ENCODE measurements around the gene CD6. TPM values are rescaled to one million over a fixed set of nuclear protein-coding genes. Genes with fewer than 3 reads are reported as not detected.

Gene CD6
- total and polyA plus RNA-seq, 2 of the 8 experiments (the other 6 are each of a cell fraction or from before 2014, with no cell fraction given), result 0.03 TPM; not detected in 1

DNA sequence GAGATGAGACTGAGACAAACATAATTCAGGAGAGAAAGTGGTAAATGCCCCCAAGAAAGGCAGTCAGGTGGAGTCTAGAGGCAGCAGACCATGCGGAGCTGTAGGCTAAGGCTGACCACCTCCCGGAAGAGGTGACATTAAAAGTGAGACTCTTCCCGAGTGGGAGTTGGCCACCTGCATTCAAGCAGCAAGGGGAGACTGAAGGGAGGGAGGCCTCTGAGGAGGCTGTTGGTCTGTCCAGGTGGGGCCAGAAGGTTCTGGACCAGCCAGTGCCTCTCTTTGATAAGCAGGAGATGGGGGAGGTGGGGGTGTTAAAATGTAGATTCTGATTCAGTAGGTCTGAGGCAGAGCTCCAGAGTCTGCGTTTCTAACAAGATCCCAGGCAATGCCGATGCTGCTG lies 37.5 kb downstream of the CD6 start:
- no peak overlapping the region for H3K18ac ChIP-seq (ENCODE audit: extremely low read depth, low read length)
- no peak for TF ChIP-seq CHD2 (IDR thresholded peaks at IDR 0.05; ENCODE audit: low read length)
- TF ChIP-seq, protein P1, sequence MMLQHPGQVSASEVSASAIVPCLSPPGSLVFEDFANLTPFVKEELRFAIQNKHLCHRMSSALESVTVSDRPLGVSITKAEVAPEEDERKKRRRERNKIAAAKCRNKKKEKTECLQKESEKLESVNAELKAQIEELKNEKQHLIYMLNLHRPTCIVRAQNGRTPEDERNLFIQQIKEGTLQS (IDR thresholded peaks at IDR 0.05; ENCODE audit: insufficient read depth, low read depth, low read length), result no peak
- TF ChIP-seq, protein P2, sequence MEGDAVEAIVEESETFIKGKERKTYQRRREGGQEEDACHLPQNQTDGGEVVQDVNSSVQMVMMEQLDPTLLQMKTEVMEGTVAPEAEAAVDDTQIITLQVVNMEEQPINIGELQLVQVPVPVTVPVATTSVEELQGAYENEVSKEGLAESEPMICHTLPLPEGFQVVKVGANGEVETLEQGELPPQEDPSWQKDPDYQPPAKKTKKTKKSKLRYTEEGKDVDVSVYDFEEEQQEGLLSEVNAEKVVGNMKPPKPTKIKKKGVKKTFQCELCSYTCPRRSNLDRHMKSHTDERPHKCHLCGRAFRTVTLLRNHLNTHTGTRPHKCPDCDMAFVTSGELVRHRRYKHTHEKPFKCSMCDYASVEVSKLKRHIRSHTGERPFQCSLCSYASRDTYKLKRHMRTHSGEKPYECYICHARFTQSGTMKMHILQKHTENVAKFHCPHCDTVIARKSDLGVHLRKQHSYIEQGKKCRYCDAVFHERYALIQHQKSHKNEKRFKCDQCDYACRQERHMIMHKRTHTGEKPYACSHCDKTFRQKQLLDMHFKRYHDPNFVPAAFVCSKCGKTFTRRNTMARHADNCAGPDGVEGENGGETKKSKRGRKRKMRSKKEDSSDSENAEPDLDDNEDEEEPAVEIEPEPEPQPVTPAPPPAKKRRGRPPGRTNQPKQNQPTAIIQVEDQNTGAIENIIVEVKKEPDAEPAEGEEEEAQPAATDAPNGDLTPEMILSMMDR (IDR thresholded peaks at IDR 0.05; ENCODE audit: control extremely low read depth in 1 of 3, insufficient read depth in 1 of 3, low read depth in 1 of 3, low read length in 3 of 3), result no peak
- no peak for TF ChIP-seq RNF2 (IDR thresholded peaks at IDR 0.05; ENCODE audit: borderline replicate concordance, low read depth, low read length, missing control alignments, poor library complexity, severe bottlenecking)
- no peak for TF ChIP-seq CEBPB (IDR thresholded peaks at IDR 0.05; ENCODE audit: low read depth, low read length)
- no peak for TF ChIP-seq TCF12 (IDR thresholded peaks at IDR 0.05; ENCODE audit: low read depth, low read length)
- no peak for TF ChIP-seq CBX8 (IDR thresholded peaks at IDR 0.05; ENCODE audit: borderline replicate concordance, low read depth, low read length)
- no peak for TF ChIP-seq EZH2 (IDR thresholded peaks at IDR 0.05; ENCODE audit: low read depth, low read length, severe bottlenecking)
- TF ChIP-seq TBP (IDR thresholded peaks at IDR 0.05; ENCODE audit: low read depth, low read length), result no peak
- no peak for TF ChIP-seq SIN3A (conservative IDR thresholded peaks at IDR 0.05 in 1 of 2, IDR thresholded peaks at IDR 0.05 in 1 of 2; ENCODE audit: low read depth in 1 of 2, low read length in 2 of 2)

More for the DNA sequence above, 37.5 kb downstream of the CD6 start:
- Histone ChIP-seq H3K23ac (ENCODE audit: insufficient read length) (no peak overlapping the region), H3K9me3 (ENCODE audit: insufficient read depth in 2 of 2, low read depth in 1 of 2, low read length in 1 of 2) (no peaks in the 10 kb centered on the region), H3K36me3 (ENCODE audit: control insufficient read depth in 2 of 4, insufficient read depth in 4 of 4, low read length in 3 of 4) (no peaks in the 10 kb centered on the region), H3K79me2 (ENCODE audit: control insufficient read depth in 1 of 2, insufficient read depth in 2 of 2, low read length in 2 of 2) (no peaks in the 10 kb centered on the region), H2AFZ (ENCODE audit: low read length) (no peak overlapping the region), H3K27ac (ENCODE audit: low read depth, low read length) (no peak overlapping the region), H3K56ac (replicated peaks; ENCODE audit: insufficient read length, low read depth, low read length) (no peak overlapping the region), H2BK15ac (ENCODE audit: low read length) (no peak overlapping the region), H3K9ac (replicated peaks in 1 of 4; ENCODE audit: extremely low read depth in 1 of 4, low read depth in 3 of 4, low read length in 3 of 4) (no peak overlapping the region), H3K4me1 (replicated peaks in 1 of 4; ENCODE audit: control insufficient read depth in 3 of 4, insufficient read depth in 4 of 4, low read length in 3 of 4) (peaks cover 0 to 3% (median under 1%) of the 10 kb centered on the region in 4 experiments; a peak in 4 of 7 replicates), H4K20me1 (replicated peaks in 1 of 2; ENCODE audit: control insufficient read depth in 1 of 2, insufficient read depth in 2 of 2, low read length in 2 of 2) (peaks cover 0 to 19% of the 10 kb centered on the region in 2 experiments), H4K5ac (ENCODE audit: insufficient read length, low read depth, low read length) (no peak overlapping the region), H2BK20ac (ENCODE audit: low read length) (no peak overlapping the region), H3K4me2 (ENCODE audit: insufficient read depth in 1 of 2, low read depth in 2 of 2, low read length in 2 of 2) (peak overlapping the region; percentile 64 to 68; a peak in 3 of 4 replicates), H3K14ac (ENCODE audit: insufficient read length) (no peak overlapping the region), H2BK5ac (ENCODE audit: low read depth, low read length) (no peak overlapping the region), H2AK5ac (ENCODE audit: low read depth, low read length) (no peak overlapping the region), H3K23me2 (ENCODE audit: low read depth, low read length) (peaks cover 10% of the 10 kb centered on the region; the same call in 1 of the 2 replicates), H2BK120ac (replicated peaks; ENCODE audit: low read depth, low read length) (no peak overlapping the region), H3K4me3 (ENCODE audit: extremely low read depth in 1 of 4, insufficient read depth in 2 of 4, low read depth in 3 of 4, low read length in 4 of 4) (peak overlapping the region in 1 of 4 experiments; percentile 61; a peak in 1 of 8 replicates), H3K4ac (replicated peaks; ENCODE audit: insufficient read length, low read depth, low read length) (no peak overlapping the region), H4K8ac (ENCODE audit: extremely low read depth, insufficient read depth, low read length) (no peak overlapping the region), H3K79me1 (ENCODE audit: low read depth, low read length) (no peaks in the 10 kb centered on the region), H4K91ac (replicated peaks; ENCODE audit: insufficient read length, low read length) (no peak overlapping the region), H2BK12ac (ENCODE audit: low read depth, low read length) (no peak overlapping the region), H3K27me3 (replicated peaks in 1 of 4; ENCODE audit: control insufficient read depth in 3 of 4, extremely low read depth in 1 of 4, insufficient read depth in 3 of 4, low read length in 3 of 4) (peaks cover 37 to 90% (median 70%) of the 10 kb centered on the region in 4 experiments)
- FAIRE-seq (no peak), DNase-seq (ENCODE audit: low read depth in 1 of 2, low spot score in 2 of 2) (no peak)
- CTCF ChIA-PET (ENCODE audit: partially characterized antibody), result interaction anchor here (0.7 to 1.4 kb wide), 4 partner anchors 10 to 69 kb away, joined by 3 read pairs; no protein-coding TSS in a partner anchor
- WGBS, 2 experiments (ENCODE audit: extremely low coverage in 1 of 2, insufficient coverage in 1 of 2, insufficient read length in 1 of 2, insufficient replicate concordance in 2 of 2, low coverage in 1 of 2, low lambda C conversion rate in 2 of 2, missing lambda C conversion rate in 1 of 2), result 77% methylated on average over 5 of the region's 5 CpGs; no CpG with 5 or more reads in 1 of the 2 experiments
- POLR2A ChIA-PET (ENCODE audit: partially characterized antibody), result no interaction called here

Measured in H1 (cell line).